SK-N-SH (cell line): ENCODE data around the gene CHAC2.

Experiments
- EP300 ChIP-seq, 2 experiments: IDR thresholded peaks; 2 replicates each; pipeline versions ENCODE4 v1.4.0 to v1.6.1; 2012; ENCODE audit warnings: borderline replicate concordance in 1 of 2, low read depth in 1 of 2, low read length in 1 of 2
- EZH2phosphoT487 ChIP-seq: fragments of 200-600 bp; sonication (generic); IDR thresholded peaks from 2 replicates; pipeline ENCODE4 v1.6.1; 2017; ENCODE audit warnings: low read depth, mixed run types, mild to moderate bottlenecking, antibody characterized with exemption, moderate library complexity, borderline replicate concordance
- GABPA ChIP-seq: IDR thresholded peaks from 2 replicates; pipeline ENCODE4 v1.4.0; 2012; ENCODE audit warnings: low read depth, mild to moderate bottlenecking
- JUND ChIP-seq: IDR thresholded peaks from 2 replicates; pipeline ENCODE4 v1.4.0; 2012
- RFX5 ChIP-seq: IDR thresholded peaks from 2 replicates; pipeline ENCODE4 v1.6.1; 2012; ENCODE audit warnings: mild to moderate bottlenecking, improper control_type of control experiment, low read length
- TAF1 ChIP-seq: IDR thresholded peaks from 2 replicates; pipeline ENCODE4 v1.6.1; 2012; ENCODE audit warnings: low read depth, mild to moderate bottlenecking, low read length, moderate library complexity, borderline replicate concordance
- TF ChIP-seq, protein P1 (sequence below): fragments of 200-600 bp; sonication (generic); IDR thresholded peaks from 2 replicates; pipeline ENCODE4 v1.6.1; 2017; ENCODE audit warnings: antibody characterized with exemption, mild to moderate bottlenecking, moderate library complexity
- TF ChIP-seq, protein P2 (sequence below): fragments of 150-350 bp; IDR thresholded peaks from 2 replicates; pipeline ENCODE4 v1.6.1; 2017; ENCODE audit warnings: antibody characterized with exemption, low read length, low read depth, borderline replicate concordance
- TF ChIP-seq, protein P3 (sequence below): IDR thresholded peaks from 2 replicates; pipeline ENCODE4 v1.4.0; 2012; ENCODE audit warnings: low read depth

DNA sequence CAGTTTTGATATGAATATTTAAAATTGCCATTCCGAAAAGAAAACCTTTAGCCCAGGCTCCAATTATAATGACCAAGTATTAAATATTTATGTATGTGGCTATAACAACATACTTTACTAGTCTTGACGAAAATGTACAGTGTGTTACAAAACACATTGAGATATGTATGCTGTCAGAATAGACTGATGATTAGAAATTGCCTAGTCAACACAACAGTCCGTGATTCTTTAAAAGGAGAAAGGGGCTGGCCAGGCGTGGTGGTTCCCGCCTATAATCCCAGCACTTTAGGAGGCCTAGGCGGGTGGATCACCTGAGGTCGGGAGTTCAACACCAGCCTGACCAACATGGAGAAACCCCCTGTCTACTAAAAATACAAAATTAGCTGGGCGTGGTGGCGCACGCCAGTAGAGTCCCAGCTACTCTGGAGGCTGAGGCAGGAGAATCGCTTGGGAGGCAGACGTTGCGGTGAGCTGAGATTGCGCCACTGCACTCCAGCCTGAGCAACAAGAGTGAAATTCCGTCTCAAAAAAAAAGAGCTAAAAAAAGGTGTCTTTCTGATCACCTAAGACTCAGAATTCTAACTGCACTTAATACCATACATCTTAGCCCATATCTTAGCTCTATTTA is 1.8 kb downstream of the CHAC2 start:
- TF ChIP-seq EZH2phosphoT487, result no peak
- no peak for TF ChIP-seq TAF1
- TF ChIP-seq, protein P1, sequence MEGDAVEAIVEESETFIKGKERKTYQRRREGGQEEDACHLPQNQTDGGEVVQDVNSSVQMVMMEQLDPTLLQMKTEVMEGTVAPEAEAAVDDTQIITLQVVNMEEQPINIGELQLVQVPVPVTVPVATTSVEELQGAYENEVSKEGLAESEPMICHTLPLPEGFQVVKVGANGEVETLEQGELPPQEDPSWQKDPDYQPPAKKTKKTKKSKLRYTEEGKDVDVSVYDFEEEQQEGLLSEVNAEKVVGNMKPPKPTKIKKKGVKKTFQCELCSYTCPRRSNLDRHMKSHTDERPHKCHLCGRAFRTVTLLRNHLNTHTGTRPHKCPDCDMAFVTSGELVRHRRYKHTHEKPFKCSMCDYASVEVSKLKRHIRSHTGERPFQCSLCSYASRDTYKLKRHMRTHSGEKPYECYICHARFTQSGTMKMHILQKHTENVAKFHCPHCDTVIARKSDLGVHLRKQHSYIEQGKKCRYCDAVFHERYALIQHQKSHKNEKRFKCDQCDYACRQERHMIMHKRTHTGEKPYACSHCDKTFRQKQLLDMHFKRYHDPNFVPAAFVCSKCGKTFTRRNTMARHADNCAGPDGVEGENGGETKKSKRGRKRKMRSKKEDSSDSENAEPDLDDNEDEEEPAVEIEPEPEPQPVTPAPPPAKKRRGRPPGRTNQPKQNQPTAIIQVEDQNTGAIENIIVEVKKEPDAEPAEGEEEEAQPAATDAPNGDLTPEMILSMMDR, result no peak
- TF ChIP-seq EP300 (IDR thresholded peaks at IDR 0.05; ENCODE audit: borderline replicate concordance in 1 of 2, low read depth in 1 of 2, low read length in 1 of 2), result no peak
- TF ChIP-seq JUND, result no peak
- TF ChIP-seq, protein P2, sequence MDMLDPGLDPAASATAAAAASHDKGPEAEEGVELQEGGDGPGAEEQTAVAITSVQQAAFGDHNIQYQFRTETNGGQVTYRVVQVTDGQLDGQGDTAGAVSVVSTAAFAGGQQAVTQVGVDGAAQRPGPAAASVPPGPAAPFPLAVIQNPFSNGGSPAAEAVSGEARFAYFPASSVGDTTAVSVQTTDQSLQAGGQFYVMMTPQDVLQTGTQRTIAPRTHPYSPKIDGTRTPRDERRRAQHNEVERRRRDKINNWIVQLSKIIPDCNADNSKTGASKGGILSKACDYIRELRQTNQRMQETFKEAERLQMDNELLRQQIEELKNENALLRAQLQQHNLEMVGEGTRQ, result no peak
- TF ChIP-seq, protein P3, sequence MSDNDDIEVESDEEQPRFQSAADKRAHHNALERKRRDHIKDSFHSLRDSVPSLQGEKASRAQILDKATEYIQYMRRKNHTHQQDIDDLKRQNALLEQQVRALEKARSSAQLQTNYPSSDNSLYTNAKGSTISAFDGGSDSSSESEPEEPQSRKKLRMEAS, result no peak
- no peak for TF ChIP-seq GABPA
- no peak for TF ChIP-seq RFX5
